ENCODE measurements around the gene FMR1. TPM values are rescaled to one million over a fixed set of nuclear protein-coding genes. Genes with fewer than 3 reads are reported as not detected.

FMR1 gene
- total and polyA plus RNA-seq, 2 donors from 2014 or later, result 23.1 to 69.0 TPM

GRCh38 chrX:147962476-147962875, 50.8 kb downstream of the FMR1 start:
- no peaks in the 10 kb centered on the region for H3K9me3 ChIP-seq (ENCODE audit: control insufficient read depth in 2 of 3, insufficient read depth in 1 of 3, low read length in 3 of 3)
- peaks cover 2% of the 10 kb centered on the region for H3K27me3 ChIP-seq (ENCODE audit: control insufficient read depth, insufficient read depth, low read length)
- no peak overlapping the region for H3K27ac ChIP-seq (ENCODE audit: low read depth in 2 of 2, low read length in 2 of 2)
- TF ChIP-seq, protein P1, sequence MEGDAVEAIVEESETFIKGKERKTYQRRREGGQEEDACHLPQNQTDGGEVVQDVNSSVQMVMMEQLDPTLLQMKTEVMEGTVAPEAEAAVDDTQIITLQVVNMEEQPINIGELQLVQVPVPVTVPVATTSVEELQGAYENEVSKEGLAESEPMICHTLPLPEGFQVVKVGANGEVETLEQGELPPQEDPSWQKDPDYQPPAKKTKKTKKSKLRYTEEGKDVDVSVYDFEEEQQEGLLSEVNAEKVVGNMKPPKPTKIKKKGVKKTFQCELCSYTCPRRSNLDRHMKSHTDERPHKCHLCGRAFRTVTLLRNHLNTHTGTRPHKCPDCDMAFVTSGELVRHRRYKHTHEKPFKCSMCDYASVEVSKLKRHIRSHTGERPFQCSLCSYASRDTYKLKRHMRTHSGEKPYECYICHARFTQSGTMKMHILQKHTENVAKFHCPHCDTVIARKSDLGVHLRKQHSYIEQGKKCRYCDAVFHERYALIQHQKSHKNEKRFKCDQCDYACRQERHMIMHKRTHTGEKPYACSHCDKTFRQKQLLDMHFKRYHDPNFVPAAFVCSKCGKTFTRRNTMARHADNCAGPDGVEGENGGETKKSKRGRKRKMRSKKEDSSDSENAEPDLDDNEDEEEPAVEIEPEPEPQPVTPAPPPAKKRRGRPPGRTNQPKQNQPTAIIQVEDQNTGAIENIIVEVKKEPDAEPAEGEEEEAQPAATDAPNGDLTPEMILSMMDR (IDR thresholded peaks at IDR 0.05; ENCODE audit: borderline replicate concordance, extremely low read depth, insufficient read depth), result no peak
- FAIRE-seq (no peak), DNase-seq (no peak)
- H3K36me3 ChIP-seq (ENCODE audit: control insufficient read depth in 2 of 3, insufficient read depth in 3 of 3, low read length in 3 of 3), result no peaks in the 10 kb centered on the region
- intact Hi-C loops (cut with DNase I), result no loop called here
- no peak overlapping the region for H3K4me3 ChIP-seq (ENCODE audit: low read length in 3 of 3)
- H3K9ac ChIP-seq (ENCODE audit: low read length in 3 of 3), result no peak overlapping the region
- no peaks in the 10 kb centered on the region for H3K4me1 ChIP-seq (ENCODE audit: control insufficient read depth in 2 of 3, insufficient read depth in 2 of 3, low read depth in 1 of 3, low read length in 3 of 3)

GRCh38 chrX:147978931-147979330, 67.2 kb downstream of the FMR1 start:
- Histone ChIP-seq H3K4me1 (ENCODE audit: control insufficient read depth in 2 of 3, insufficient read depth in 2 of 3, low read depth in 1 of 3, low read length in 3 of 3) (no peaks in the 10 kb centered on the region), H3K36me3 (ENCODE audit: control insufficient read depth in 2 of 3, insufficient read depth in 3 of 3, low read length in 3 of 3) (no peaks in the 10 kb centered on the region), H3K9me3 (ENCODE audit: control insufficient read depth in 2 of 3, insufficient read depth in 1 of 3, low read length in 3 of 3) (no peaks in the 10 kb centered on the region), H3K9ac (ENCODE audit: low read length in 3 of 3) (no peak overlapping the region), H3K27me3 (ENCODE audit: control insufficient read depth, insufficient read depth, low read length) (no peaks in the 10 kb centered on the region), H3K4me3 (ENCODE audit: low read length in 3 of 3) (no peak overlapping the region), H3K27ac (ENCODE audit: low read depth in 2 of 2, low read length in 2 of 2) (no peak overlapping the region)
- intact Hi-C loops (cut with DNase I), result no loop called here
- DNase-seq (no peak), FAIRE-seq (no peak)
- TF ChIP-seq, protein P1 (IDR thresholded peaks at IDR 0.05; ENCODE audit: borderline replicate concordance, extremely low read depth, insufficient read depth), result no peak

DNA sequence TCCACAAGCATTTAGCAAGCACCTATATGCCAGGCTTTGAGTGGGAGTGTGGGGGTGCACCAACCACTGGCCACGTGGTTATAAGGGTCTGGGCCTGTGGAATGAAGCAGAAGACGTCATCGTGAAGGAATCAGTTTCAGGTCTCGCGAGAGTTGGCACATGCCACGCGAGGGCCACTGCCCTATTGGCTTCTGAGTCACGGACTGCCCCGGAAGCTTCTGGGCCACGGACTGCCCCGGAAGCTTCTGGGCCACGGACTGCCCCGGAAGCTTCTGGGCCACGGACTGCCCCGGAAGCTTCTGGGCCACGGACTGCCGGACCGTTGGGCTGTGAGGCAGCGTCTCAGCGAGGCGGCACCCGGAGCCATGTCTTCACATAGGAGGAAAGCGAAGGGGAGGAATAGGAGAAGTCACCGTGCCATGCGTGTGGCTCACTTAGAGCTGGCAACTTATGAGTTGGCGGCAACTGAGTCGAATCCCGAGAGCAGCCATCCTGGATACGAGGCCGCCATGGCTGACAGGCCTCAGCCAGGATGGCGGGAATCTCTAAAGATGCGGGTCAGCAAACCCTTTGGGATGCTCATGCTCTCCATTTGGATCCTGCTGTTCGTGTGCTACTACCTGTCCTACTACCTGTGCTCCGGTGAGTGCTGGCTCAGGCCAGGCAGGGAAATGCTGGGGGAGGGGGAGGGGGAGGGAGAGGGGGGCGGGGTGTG, 69.5 kb downstream of the FMR1 start, which contains the start of gene FMR1NB:
Gene FMR1NB, plus strand, starts transcription at position 300 of the 715 bp plus-strand sequence. Its CDS starts 66 bp downstream, at position 366.
- DNase-seq (no peak), FAIRE-seq (no peak)
- Histone ChIP-seq H3K27ac (ENCODE audit: low read depth in 2 of 2, low read length in 2 of 2) (no peak within 1 kb of the TSS), H3K4me1 (ENCODE audit: control insufficient read depth in 2 of 3, insufficient read depth in 2 of 3, low read depth in 1 of 3, low read length in 3 of 3) (no peaks in the 10 kb centered on the region), H3K9ac (ENCODE audit: low read length in 3 of 3) (no peak within 1 kb of the TSS), H3K27me3 (ENCODE audit: control insufficient read depth, insufficient read depth, low read length) (no peaks in the 10 kb centered on the region), H3K9me3 (ENCODE audit: control insufficient read depth in 2 of 3, insufficient read depth in 1 of 3, low read length in 3 of 3) (no peaks in the 10 kb centered on the region), H3K4me3 (ENCODE audit: low read length in 3 of 3) (no peak within 1 kb of the TSS), H3K36me3 (ENCODE audit: control insufficient read depth in 2 of 3, insufficient read depth in 3 of 3, low read length in 3 of 3) (no peaks in the 10 kb centered on the region)
- TF ChIP-seq, protein P1 (IDR thresholded peaks at IDR 0.05; ENCODE audit: borderline replicate concordance, extremely low read depth, insufficient read depth), result no peak
- intact Hi-C loops (cut with DNase I), result no loop called here

Other genes starting within 250 kb of the FMR1 start
- gene FMR1NB, start 69.4 kb downstream of the FMR1 start, total RNA-seq, result not detected
- gene FMR1NB, start 69.4 kb downstream of the FMR1 start, polyA plus RNA-seq (ENCODE audit: insufficient read depth, low read depth, low replicate concordance), result not detected